Mesodermal cell (in vitro differentiated cells): ENCODE measurements around the gene OMA1.
"Not testable (repeated sequence)": the region's sequence is repeated elsewhere in the genome, so short reads cannot be mapped to it uniquely, and the experiment has no call there.

Source experiments
- H3K27ac ChIP-seq: 2 replicates; pipeline ENCODE4 v1.7.0; 2013; ENCODE audit warnings: mild to moderate bottlenecking, low read depth, low read length, moderate library complexity; ENCODE audit not compliant: severe bottlenecking
- H3K36me3 ChIP-seq: 2 replicates; pipeline ENCODE4 v1.7.1; 2013; ENCODE audit warnings: mild to moderate bottlenecking, low read length, moderate library complexity; ENCODE audit not compliant: control insufficient read depth, insufficient read depth
- H3K4me1 ChIP-seq: one replicate; pipeline ENCODE4 v1.7.1; 2013; ENCODE audit warnings: mild to moderate bottlenecking, low read length; ENCODE audit not compliant: insufficient read depth, control insufficient read depth, poor library complexity, severe bottlenecking
- H3K4me3 ChIP-seq: 2 replicates; pipeline ENCODE4 v1.7.0; 2013; ENCODE audit warnings: low read length, control low read depth, mild to moderate bottlenecking; ENCODE audit not compliant: insufficient read depth, poor library complexity, severe bottlenecking; ENCODE audit errors: extremely low read depth
- H3K9me3 ChIP-seq: 2 replicates; pipeline ENCODE4 v1.7.1; 2013; ENCODE audit warnings: mild to moderate bottlenecking, low read length, moderate library complexity; ENCODE audit not compliant: control insufficient read depth
- WGBS, 2 experiments: methylation state at CpG; one replicate each; pipeline ENCODE4 v1.1.5; 2013; ENCODE audit warnings: missing lambda C conversion rate in 2 of 2; ENCODE audit not compliant: insufficient coverage in 2 of 2; 5-methylcytosine and 5-hydroxymethylcytosine counted together

Gene OMA1

DNA sequence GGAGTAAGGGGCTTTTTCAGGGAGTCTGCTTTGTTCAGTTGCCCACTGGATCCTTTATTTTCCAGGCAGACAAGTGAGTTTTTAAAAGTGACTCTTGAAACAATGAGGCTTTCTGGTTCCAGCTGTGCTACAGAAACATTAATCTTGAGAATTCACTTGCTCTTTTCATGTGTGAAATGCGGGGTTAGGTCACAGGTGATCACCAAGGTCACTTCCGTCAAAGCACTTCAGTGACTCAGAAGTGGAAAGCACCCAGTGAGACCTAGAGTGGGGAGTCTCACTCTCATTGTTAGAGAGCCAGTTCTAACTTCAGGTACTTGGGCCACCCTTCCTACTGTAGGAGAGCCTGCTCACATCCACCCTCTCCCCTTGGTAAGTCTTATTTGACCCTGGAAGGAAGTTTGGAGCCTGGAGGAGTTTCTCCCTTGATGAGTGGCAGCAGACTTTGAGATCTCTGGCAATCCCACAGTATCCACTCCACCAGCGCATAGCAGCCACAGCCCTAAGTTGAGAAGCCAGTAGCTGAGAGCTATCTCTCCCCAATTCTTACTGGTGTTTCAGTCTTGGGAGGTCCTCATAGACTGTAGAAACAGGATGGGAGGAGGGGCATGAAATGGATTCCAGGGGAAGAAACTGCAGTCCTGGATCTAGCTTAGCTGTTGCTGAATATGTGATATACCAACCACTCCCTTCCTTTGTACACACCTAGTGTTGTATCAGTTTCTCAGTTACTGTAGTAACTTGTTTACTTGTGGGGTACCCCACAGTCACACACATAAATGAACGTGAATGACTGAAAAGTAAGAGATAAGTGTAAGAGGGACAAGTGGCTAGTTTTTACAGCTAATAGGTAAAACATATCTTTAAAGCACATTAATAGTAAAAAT, 27.4 kb upstream of the OMA1 start:
- Histone ChIP-seq H3K4me3 (no peak overlapping the region), H3K27ac (no peak overlapping the region), H3K36me3 (no peaks in the 10 kb centered on the region), H3K4me1 (peaks cover 4% of the 10 kb centered on the region), H3K9me3 (no peaks in the 10 kb centered on the region)
- WGBS, 2 experiments: 59 to 92% methylated on average over 2 of the region's 4 CpGs

DNA sequence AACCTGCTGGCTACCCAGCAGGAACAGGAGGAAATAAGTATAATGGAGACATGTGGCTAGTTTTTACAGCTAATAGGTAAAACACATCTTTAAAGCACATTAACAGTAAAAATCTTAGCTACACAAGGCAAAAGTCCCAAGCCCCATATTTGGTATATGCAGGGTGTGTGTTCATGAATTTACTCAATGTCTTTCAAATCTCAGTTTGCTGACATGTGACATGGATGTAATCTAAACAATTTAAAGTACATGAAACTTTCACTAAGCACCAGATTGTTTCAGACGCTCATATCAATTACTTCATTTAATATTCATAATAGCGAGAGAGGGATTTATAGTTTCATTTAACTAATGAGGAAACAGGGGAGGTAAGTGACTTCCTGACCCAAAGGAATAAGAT, 26.6 kb upstream of the OMA1 start:
- H3K27ac ChIP-seq: no peak overlapping the region
- H3K4me1 ChIP-seq: peaks cover 4% of the 10 kb centered on the region
- H3K36me3 ChIP-seq: no peaks in the 10 kb centered on the region
- WGBS, 2 experiments: no CpG with 5 or more reads among the region's 2 CpGs
- no peak overlapping the region for H3K4me3 ChIP-seq
- H3K9me3 ChIP-seq: no peaks in the 10 kb centered on the region

DNA sequence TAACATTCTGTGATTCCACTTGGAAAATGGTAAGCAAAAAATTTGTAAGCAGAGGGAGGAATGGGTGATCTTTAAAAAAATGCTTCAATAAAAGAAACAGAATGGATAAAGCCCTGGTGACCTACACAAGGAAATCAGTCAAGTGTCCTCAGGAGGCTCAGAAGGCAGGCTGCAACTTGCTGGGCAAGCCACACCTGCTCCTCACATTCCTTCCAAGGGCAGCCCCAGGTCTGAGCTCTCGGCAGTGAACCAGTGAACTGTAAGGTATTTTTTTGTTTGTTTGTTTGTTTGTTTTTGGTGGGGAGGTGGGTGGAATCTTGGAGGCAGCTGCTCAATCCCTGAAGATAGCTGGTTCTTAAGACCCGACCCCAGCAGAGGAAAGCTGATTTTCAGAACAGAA, 26.2 kb upstream of the OMA1 start:
- Histone ChIP-seq H3K4me3 (no peak overlapping the region), H3K4me1 (peaks cover 4% of the 10 kb centered on the region), H3K36me3 (no peaks in the 10 kb centered on the region), H3K27ac (no peak overlapping the region), H3K9me3 (no peaks in the 10 kb centered on the region)
- 50% methylated on average over 1 to 2 of the region's 2 CpGs for WGBS, 2 experiments

DNA sequence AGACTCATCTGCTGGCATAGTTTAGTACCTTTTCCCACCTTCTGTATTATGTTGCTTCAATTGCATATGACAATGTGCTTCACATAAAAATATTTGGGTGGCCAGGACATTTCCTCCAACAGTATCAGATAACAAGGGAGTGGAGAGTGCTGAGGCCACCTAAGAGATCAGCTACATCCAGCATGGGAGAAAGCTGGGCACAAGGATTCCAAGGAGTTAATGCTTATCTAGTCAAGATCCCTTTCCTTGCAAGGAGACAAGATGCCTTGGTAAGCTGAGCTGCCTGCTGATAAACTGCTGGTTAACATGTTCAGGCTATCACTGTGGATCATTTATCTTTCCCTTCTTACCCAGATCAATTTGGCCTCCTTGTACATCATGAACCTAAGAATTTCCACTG, 25.1 kb upstream of the OMA1 start:
- Histone ChIP-seq H3K27ac (no peak overlapping the region), H3K4me1 (peaks cover 4% of the 10 kb centered on the region)

DNA sequence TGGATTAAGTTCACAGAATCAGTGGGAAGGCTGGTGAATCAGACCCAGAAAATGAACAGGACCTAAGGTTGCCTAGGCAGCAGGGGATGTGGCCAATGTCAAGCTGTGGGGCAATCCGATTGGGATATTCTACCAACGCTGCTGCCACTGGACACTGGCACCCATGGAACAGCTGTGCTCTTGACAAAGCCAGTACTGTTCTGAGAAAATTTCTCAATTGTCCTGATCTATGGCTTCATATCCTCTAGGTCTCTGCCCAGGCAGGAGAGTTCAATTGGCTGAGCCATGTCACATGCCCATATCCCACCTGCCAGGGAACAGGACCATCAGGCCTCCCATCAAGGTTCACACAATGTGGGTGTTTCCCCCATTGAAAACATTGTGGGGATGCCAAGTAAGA, 24.3 kb upstream of the OMA1 start:
- 95 to 100% methylated on average over 2 of the region's 2 CpGs for WGBS, 2 experiments
- H3K36me3 ChIP-seq: no peaks in the 10 kb centered on the region
- no peaks in the 10 kb centered on the region for H3K4me1 ChIP-seq
- H3K4me3 ChIP-seq: no peak overlapping the region
- no peaks in the 10 kb centered on the region for H3K9me3 ChIP-seq
- no peak overlapping the region for H3K27ac ChIP-seq

More for the DNA sequence above, 25.1 kb upstream of the OMA1 start:
- no peaks in the 10 kb centered on the region for H3K9me3 ChIP-seq
- H3K36me3 ChIP-seq: no peaks in the 10 kb centered on the region
- no peak overlapping the region for H3K4me3 ChIP-seq

DNA sequence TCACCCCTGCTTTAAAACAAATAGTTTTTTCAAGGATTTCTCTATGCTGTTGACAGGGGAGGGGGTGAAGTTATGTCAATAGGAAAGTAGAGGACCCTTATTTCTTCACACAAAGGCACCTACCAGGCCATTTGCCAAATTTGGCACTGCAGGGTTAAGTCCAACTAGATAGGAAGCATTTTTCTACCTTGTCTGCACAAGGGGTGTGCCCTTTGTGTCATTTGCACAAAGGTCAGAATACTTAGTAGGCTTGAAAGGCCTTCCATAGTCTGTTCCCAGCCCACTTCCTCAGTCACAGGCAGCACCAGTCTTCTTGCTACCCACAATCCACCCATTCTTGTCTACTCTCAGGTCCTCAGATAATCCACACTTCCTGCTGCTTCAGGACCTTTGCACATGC, 23.6 kb upstream of the OMA1 start:
- H3K4me1 ChIP-seq: no peaks in the 10 kb centered on the region
- H3K4me3 ChIP-seq: no peak overlapping the region
- no peaks in the 10 kb centered on the region for H3K36me3 ChIP-seq
- no peaks in the 10 kb centered on the region for H3K9me3 ChIP-seq
- H3K27ac ChIP-seq: no peak overlapping the region

DNA sequence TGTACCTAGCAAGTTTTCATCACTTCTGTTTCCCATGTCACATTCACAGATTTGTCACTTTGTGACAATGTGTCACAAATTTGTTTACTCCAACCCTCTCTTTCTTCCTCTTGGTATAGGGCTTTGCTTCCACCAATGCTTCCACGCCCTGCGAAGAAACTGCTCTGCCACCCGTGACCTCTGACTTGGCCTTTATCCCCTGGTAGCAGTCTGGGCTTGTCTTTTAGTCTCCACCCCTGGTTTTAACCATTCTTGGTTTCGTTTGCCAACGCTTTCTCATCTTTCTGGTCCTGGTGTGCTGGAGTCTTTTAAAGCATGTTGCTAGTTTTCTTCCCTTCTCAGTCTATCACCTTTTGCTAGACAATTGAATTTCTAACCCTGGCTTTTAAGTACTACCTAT, 22.4 kb upstream of the OMA1 start:
- H3K4me3 ChIP-seq: no peak overlapping the region
- no peak overlapping the region for H3K27ac ChIP-seq
- no peaks in the 10 kb centered on the region for H3K36me3 ChIP-seq
- 85 to 87% methylated on average over 5 of the region's 5 CpGs for WGBS, 2 experiments
- H3K9me3 ChIP-seq: no peaks in the 10 kb centered on the region
- no peaks in the 10 kb centered on the region for H3K4me1 ChIP-seq

DNA sequence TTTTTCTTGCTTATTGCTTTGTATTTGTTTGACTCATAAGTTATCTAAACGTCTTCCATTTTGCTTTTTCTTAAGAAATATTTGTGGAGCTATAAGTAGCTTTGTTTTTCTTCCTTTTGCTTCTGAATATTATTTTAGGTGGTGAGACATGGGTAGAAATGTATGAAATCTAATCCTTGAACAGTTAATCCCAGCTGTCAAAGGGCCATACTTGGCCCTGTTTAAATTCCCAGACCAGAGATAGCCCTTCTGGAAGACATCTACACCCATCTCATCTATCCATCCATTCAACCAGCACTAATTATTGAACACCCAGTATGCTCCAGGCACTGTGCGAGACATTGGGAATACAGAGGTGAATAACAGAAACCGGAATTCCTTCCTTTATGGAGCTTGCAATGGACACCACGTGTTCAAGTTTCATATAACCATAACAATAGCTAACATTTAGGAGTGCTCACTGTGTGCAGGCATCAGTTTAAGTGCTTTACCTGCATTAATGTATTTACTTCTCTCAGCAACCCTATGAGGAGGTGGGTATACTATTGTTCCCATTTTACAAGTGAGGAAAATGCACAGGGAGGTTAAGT, 21.8 kb upstream of the OMA1 start:
- H3K36me3 ChIP-seq: no peaks in the 10 kb centered on the region
- H3K27ac ChIP-seq: no peak overlapping the region
- H3K4me3 ChIP-seq: no peak overlapping the region
- no peaks in the 10 kb centered on the region for H3K9me3 ChIP-seq
- H3K4me1 ChIP-seq: no peaks in the 10 kb centered on the region
- 88 to 89% methylated on average over 3 of the region's 4 CpGs for WGBS, 2 experiments

DNA sequence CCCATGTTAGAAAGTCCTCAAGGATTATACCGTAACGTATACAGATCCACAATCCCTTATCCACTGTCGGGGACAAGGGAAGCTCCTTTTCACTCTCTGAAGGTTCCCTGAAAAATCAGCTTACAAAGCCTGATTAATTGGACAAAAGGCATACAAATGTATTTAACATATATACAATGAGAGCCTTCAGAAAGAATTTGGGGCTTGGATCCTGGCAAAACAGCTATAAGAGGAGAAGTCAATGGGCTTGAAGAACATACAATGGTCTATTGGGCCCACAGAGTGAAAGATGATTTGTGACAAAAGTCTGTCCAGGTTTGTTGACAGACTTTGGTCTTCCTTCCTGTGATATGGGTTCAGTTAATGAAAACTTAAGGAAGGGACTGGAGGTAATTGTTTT, 19.8 kb upstream of the OMA1 start:
- no peaks in the 10 kb centered on the region for H3K9me3 ChIP-seq
- H3K27ac ChIP-seq: no peak overlapping the region
- H3K4me1 ChIP-seq: no peaks in the 10 kb centered on the region
- no peaks in the 10 kb centered on the region for H3K36me3 ChIP-seq
- H3K4me3 ChIP-seq: no peak overlapping the region
- WGBS, 2 experiments: no CpG with 5 or more reads among the region's 3 CpGs

DNA sequence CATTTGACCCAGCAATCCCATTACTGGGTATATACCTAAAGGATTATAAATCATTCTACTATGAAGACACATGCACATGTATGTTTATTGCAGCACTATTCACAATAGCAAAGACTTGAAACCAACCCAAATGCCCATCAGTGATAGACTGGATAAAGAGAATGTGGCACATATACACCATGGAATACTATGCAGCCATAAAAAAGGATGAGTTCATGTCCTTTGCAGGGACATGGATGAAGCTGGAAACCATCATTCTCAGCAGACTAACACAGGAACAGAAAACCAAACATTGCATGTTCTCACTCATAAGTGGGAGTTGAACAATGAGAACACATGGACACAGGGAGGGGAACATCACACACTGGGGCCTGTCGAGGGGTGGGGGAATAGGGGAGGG, 17.2 kb upstream of the OMA1 start:
- H3K4me3 ChIP-seq, H3K36me3 ChIP-seq, H3K27ac ChIP-seq, H3K4me1 ChIP-seq, H3K9me3 ChIP-seq: not testable (repeated sequence)
- 100% methylated on average over 1 of the region's 1 CpG; no CpG with 5 or more reads in 1 of the 2 experiments for WGBS, 2 experiments

DNA sequence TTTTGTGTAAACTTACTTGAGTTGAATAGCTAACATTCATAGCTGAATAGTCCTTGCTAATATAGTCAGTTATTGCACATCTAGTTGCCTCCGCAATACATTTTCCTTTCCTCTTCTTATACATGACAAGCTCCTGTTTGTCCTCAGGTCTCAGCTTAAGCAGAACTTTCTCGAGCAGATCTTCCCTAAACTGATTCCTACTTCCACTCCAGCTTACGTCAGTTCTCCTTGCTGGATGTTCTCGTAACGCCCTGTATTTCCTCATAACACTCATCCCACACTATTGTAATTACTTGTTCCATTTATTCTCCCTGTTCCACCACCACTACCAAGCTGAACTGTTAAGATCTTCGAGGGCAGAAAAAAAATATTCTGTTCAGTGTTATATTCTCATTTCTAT, 15.1 kb upstream of the OMA1 start:
- no peaks in the 10 kb centered on the region for H3K4me1 ChIP-seq
- 78 to 85% methylated on average over 4 to 5 of the region's 6 CpGs for WGBS, 2 experiments

More for the DNA sequence above, 15.1 kb upstream of the OMA1 start:
- no peaks in the 10 kb centered on the region for H3K9me3 ChIP-seq
- H3K4me3 ChIP-seq: no peak overlapping the region
- H3K27ac ChIP-seq: no peak overlapping the region
- H3K36me3 ChIP-seq: no peaks in the 10 kb centered on the region
